ENCODE measurements around the gene CCL19. TPM values are rescaled to one million over a fixed set of nuclear protein-coding genes. Genes with fewer than 3 reads are reported as not detected.

Gene CCL19
- polyA plus RNA-seq, 1 experiment: not detected

DNA sequence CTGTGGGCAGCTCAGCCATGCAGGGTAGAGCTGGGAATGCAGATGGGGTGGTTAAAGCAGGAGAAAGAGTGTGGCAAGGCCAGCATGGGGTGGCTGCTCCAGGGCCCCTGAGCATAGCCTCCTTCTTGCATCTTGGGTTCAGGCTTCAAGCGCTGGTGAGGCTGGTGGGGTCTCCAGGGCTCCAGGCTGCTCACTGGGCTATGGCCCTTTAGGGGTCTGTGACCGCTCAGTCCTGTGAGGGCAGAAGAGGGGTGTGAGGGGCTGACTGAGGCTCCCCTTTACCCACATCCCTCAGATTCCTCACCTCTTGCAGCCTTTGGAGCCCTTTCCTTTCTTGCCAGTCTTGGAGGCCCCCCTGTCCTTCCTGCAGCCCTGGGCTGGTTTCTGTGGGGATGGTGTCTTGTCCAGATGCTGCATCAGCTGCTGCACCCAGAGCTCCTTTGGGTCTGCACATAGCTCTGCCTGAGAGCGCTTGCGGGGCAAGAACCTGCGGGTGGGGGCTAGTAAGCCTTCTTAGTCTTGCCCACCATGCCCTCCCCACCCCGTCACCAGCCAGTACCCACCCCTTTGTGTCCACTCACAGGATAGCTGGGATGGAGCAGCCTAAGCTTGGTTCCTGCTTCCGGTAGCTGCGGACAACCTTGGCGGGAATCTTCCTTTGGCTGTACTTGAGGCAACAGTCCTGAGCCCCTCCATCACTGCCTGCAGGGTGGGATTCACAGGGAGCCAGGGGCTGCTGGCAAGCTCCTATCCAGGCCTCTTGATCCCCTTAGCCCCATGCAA, 18.3 kb upstream of the CCL19 start:
- Histone ChIP-seq H3K27me3 (ENCODE audit: control insufficient read depth, insufficient read depth, low read length) (peaks cover 23% of the 10 kb centered on the region), H3K27ac (ENCODE audit: low read depth, low read length) (no peak overlapping the region), H3K4me3 (ENCODE audit: low read depth, low read length) (no peak overlapping the region), H3K9me3 (ENCODE audit: control insufficient read depth, insufficient read depth, low read length) (no peaks in the 10 kb centered on the region)
- no peak for DNase-seq (ENCODE audit: low read depth, low spot score)
- CTCF ChIA-PET: interaction anchor here (1.6 to 2.1 kb wide), 2 partner anchors 7 to 9 kb away, joined by 11 to 13 read pairs; no protein-coding TSS in a partner anchor
- POLR2A ChIA-PET: no interaction called here
- TF ChIP-seq, protein P1, sequence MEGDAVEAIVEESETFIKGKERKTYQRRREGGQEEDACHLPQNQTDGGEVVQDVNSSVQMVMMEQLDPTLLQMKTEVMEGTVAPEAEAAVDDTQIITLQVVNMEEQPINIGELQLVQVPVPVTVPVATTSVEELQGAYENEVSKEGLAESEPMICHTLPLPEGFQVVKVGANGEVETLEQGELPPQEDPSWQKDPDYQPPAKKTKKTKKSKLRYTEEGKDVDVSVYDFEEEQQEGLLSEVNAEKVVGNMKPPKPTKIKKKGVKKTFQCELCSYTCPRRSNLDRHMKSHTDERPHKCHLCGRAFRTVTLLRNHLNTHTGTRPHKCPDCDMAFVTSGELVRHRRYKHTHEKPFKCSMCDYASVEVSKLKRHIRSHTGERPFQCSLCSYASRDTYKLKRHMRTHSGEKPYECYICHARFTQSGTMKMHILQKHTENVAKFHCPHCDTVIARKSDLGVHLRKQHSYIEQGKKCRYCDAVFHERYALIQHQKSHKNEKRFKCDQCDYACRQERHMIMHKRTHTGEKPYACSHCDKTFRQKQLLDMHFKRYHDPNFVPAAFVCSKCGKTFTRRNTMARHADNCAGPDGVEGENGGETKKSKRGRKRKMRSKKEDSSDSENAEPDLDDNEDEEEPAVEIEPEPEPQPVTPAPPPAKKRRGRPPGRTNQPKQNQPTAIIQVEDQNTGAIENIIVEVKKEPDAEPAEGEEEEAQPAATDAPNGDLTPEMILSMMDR (IDR thresholded peaks at IDR 0.05; ENCODE audit: low read depth, low read length): no peak

DNA sequence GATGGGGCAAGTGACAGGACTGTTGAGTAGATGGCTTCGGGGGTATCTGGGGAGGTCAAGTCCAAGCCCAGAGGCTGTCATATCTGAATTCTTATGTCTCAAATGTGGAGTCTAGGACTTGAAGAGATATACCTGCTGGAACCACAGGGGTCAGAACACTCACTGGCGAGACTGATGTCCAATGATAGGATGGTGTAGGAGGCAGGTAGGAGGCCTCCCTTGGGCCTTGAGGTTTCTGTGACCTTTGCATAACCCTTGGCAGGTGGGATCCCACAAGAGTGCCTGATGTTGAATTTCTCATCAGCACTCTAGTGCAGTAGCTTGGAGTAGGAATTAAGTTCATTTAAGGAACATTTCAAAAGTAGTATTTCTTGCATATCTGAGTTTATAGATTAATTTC, 16.1 kb upstream of the CCL19 start:
- no peak overlapping the region for H3K27ac ChIP-seq (ENCODE audit: low read depth, low read length)
- ChIA-PET CTCF (no interaction called here), POLR2A (no interaction called here)
- no peak overlapping the region for H3K4me3 ChIP-seq (ENCODE audit: low read depth, low read length)
- no peaks in the 10 kb centered on the region for H3K9me3 ChIP-seq (ENCODE audit: control insufficient read depth, insufficient read depth, low read length)
- no peak for DNase-seq (ENCODE audit: low read depth, low spot score)
- TF ChIP-seq, protein P1 (IDR thresholded peaks at IDR 0.05; ENCODE audit: low read depth, low read length): no peak
- peaks cover 18% of the 10 kb centered on the region for H3K27me3 ChIP-seq (ENCODE audit: control insufficient read depth, insufficient read depth, low read length)

DNA sequence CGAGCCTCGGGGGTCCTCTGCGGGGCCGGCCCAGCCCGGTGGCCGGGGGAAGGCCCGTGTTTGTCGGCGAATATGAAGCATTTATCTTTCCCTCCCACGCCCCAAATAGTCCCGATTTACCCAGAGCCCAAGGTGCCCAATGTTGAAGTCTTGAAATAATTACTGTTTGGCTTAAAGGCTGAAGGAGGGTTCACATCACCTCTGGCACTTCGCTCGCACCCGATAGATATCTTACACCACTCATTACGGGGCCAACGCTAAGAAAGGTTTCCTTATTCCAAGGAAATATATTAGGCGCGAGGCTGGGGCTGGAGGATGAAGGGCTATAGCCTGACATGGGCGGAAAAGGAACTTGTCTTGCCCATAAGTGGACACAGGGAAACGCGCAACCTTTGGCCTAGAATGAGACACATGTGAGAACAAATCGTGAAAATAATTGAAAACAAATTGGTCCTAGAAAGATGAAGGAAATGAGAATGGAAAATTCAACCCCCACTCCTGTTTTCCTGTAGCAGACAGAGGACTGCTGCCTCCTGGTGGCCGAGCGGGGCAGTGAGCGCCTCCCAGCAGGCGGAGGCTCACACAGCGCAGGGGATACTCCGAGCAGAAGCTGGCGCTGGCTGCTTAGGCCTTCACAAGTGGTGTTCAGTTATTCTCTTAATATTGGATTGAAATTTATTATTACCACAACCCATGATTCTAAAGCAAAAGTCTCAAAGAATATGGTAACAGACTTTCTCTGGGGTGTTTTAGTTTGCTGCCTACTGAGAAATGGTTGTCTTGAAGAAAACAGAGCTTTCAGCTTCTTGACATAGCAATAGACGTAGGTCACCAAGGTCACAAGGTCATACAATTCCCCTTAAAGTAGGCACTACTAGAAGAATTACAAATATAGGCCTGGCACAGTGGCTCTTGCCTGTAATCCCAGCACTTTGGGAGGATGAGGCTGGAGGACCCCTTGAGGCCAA, 11.0 kb upstream of the CCL19 start:
- DNase-seq (ENCODE audit: low read depth, low spot score): peak; percentile 42
- Histone ChIP-seq H3K27me3 (ENCODE audit: control insufficient read depth, insufficient read depth, low read length) (peaks cover 14% of the 10 kb centered on the region), H3K9me3 (ENCODE audit: control insufficient read depth, insufficient read depth, low read length) (no peaks in the 10 kb centered on the region), H3K4me3 (ENCODE audit: low read depth, low read length) (peak overlapping the region; percentile 62), H3K27ac (ENCODE audit: low read depth, low read length) (no peak overlapping the region)
- ChIA-PET POLR2A (interaction anchor here (0.5 kb wide), 1 partner anchor 90 kb away, joined by 3 read pairs; no protein-coding TSS in a partner anchor), CTCF (interaction anchor here (0.5 to 3.7 kb wide), 49 partner anchors 8 to 763 kb away, joined by 3 to 40 read pairs (median 4); partner anchors contain the start of genes CCL19, CCL21, GALT and RPP25L)
- TF ChIP-seq, protein P1 (IDR thresholded peaks at IDR 0.05; ENCODE audit: low read depth, low read length): peak; percentile 99

DNA sequence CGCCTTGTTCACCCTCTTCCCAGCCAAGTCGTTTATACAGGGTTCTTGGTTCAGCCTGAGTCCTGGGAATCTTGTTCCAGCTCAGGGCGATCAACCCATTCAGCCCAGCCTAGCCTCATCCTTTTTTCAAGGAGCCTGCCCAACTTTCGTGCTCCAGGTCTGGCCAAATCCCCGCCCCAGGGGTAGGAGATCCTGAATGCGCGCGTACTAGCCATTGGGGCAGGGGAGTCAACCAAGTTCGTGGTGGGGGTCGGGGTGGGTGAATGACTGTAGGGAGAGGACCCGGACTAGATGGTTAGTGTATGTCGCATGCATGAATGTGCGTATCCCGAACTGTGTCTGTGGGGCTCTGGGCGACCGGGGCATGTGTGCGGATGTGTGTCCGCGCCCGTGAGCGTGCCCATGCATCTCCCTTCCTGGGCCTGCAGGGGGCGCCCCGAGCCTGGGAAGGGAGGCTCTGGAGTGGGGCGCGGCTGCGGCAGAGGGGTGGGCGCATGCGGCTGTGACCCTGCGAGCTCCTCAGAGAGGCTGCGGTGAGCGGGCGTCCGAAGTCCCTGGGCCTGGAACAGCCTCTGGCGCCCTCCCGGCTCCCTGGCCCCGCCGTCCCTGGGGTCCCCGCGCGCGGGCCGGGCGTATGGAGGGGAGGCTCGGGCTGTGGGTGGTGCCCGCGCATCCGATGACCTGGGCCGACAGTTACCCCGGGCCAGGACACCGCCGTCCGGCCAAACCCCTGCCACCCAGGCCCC, 10.1 kb upstream of the CCL19 start:
- H3K27me3 ChIP-seq (ENCODE audit: control insufficient read depth, insufficient read depth, low read length): peaks cover 10% of the 10 kb centered on the region
- ChIA-PET POLR2A (no interaction called here), CTCF (interaction anchor here (0.5 to 3.7 kb wide), 18 partner anchors 9 to 198 kb away, joined by 3 to 40 read pairs (median 7); partner anchors contain the start of genes CCL19, CCL21 and GALT)
- DNase-seq (ENCODE audit: low read depth, low spot score): peak; percentile 4
- H3K27ac ChIP-seq (ENCODE audit: low read depth, low read length): no peak overlapping the region
- H3K4me3 ChIP-seq (ENCODE audit: low read depth, low read length): peak overlapping the region; percentile 62
- TF ChIP-seq, protein P1 (IDR thresholded peaks at IDR 0.05; ENCODE audit: low read depth, low read length): peak; percentile 82
- H3K9me3 ChIP-seq (ENCODE audit: control insufficient read depth, insufficient read depth, low read length): no peaks in the 10 kb centered on the region

All from AG04450 (cell line).